ENCODE data around the gene GNAO1. TPM values are rescaled to one million over a fixed set of nuclear protein-coding genes. Genes with fewer than 3 reads are reported as not detected.

GNAO1 gene
- total RNA-seq, 4 donors from 2014 or later, result 0.67 to 4.0 (median 2.2) TPM

DNA sequence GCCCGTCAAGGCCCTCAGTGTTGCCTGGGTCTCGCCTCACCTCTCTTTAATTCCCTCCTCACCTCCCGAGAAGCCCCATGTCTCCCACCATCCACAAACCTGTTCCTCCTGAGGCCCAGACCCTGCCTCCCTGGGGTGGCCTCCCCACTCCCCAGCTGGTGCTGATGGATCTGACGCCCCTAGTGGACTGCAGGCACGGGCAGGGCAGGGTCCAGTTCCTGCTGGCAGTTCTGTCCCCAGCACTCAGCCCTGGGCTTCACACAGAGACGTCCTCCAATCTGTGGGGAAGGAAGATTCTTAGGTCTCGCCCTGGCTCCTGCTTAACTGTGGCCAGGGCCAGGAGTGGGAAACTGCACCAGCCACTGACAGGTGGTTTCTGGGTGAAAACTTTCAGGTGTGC lies 125.3 kb downstream of the GNAO1 start:
- TF ChIP-seq CTCF (IDR thresholded peaks at IDR 0.05) (no peak), POLR2A (IDR thresholded peaks at IDR 0.05) (no peak)
- no peak for DNase-seq (ENCODE audit: low spot score in 2 of 2)
- 93 to 98% methylated on average over 7 of the region's 7 CpGs for WGBS, 2 donors
- intact Hi-C loops (cut with DNase I; ENCODE audit: low total_unique reads), result loop anchor here (5.0 kb wide), 1 partner anchor 369 kb away; no protein-coding TSS in a partner anchor
- no peak overlapping the region for H3K4me3 ChIP-seq (ENCODE audit: low read depth, poor library complexity, severe bottlenecking)

- H3K4me3 ChIP-seq (ENCODE audit: low read depth, poor library complexity, severe bottlenecking), result no peak overlapping the region
- TF ChIP-seq POLR2A (IDR thresholded peaks at IDR 0.05) (no peak), CTCF (IDR thresholded peaks at IDR 0.05) (no peak)
- WGBS, 2 donors, result 23 to 35% methylated on average over 8 to 25 of the region's 28 CpGs
- peak; percentile 70 to 96 for DNase-seq (ENCODE audit: low spot score in 2 of 2)
- intact Hi-C loops (cut with DNase I; ENCODE audit: low total_unique reads), result loop anchor here (5.0 kb wide), 1 partner anchor 371 kb away; no protein-coding TSS in a partner anchor
Measured at GRCh38 chr16:56317998-56318826, 126.9 kb downstream of the GNAO1 start.

- DNase-seq (ENCODE audit: low spot score in 2 of 2), result no peak
Measured at GRCh38 chr16:56318827-56319140, 127.5 kb downstream of the GNAO1 start.

GRCh38 chr16:56319376-56319775 lies 128.1 kb downstream of the GNAO1 start:
- TF ChIP-seq CTCF (IDR thresholded peaks at IDR 0.05), result no peak
- TF ChIP-seq POLR2A (IDR thresholded peaks at IDR 0.05), result no peak
- WGBS, 2 donors, result 98% methylated on average over 4 to 6 of the region's 6 CpGs
- intact Hi-C loops (cut with DNase I; ENCODE audit: low total_unique reads), result loop anchor here (5.0 kb wide), 1 partner anchor 372 kb away; no protein-coding TSS in a partner anchor
- H3K4me3 ChIP-seq (ENCODE audit: low read depth, poor library complexity, severe bottlenecking), result no peak overlapping the region
- no peak for DNase-seq (ENCODE audit: low spot score in 2 of 2)

More at GRCh38 chr16:56318827-56319140, 127.5 kb downstream of the GNAO1 start:
- no peak overlapping the region for H3K4me3 ChIP-seq (ENCODE audit: low read depth, poor library complexity, severe bottlenecking)
- TF ChIP-seq POLR2A (IDR thresholded peaks at IDR 0.05), result no peak
- no peak for TF ChIP-seq CTCF (IDR thresholded peaks at IDR 0.05)
- intact Hi-C loops (cut with DNase I; ENCODE audit: low total_unique reads), result loop anchor here (5.0 kb wide), 1 partner anchor 371 kb away; no protein-coding TSS in a partner anchor
- 23 to 42% methylated on average over 1 of the region's 1 CpG for WGBS, 2 donors

- no peak overlapping the region for H3K4me3 ChIP-seq (ENCODE audit: low read depth, poor library complexity, severe bottlenecking)
- no peak for DNase-seq (ENCODE audit: low spot score in 2 of 2)
- no peak for TF ChIP-seq CTCF (IDR thresholded peaks at IDR 0.05)
- TF ChIP-seq POLR2A (IDR thresholded peaks at IDR 0.05), result no peak
- intact Hi-C loops (cut with DNase I; ENCODE audit: low total_unique reads), result no loop called here
- 81 to 90% methylated on average over 8 of the region's 8 CpGs for WGBS, 2 donors
Measured at GRCh38 chr16:56320056-56320455, 128.8 kb downstream of the GNAO1 start.
